Liver (tissue), 9 donors: ENCODE results near the gene RAPGEF4. TPM values are rescaled to one million over a fixed set of nuclear protein-coding genes. Genes with fewer than 3 reads are reported as not detected.

Experiments
- DNase-seq: peaks from one replicate; pipeline ENCODE4 v3.0.0-alpha.2; 2017; ENCODE audit warnings: low spot score
- H3K27ac ChIP-seq, 2 donors: one replicate each; pipeline ENCODE4 v1.7.0; 2013; ENCODE audit warnings: inconsistent platforms in 2 of 2, low read length in 2 of 2, control low read depth in 1 of 2, low read depth in 1 of 2, mild to moderate bottlenecking in 1 of 2
- H3K27me3 ChIP-seq, 4 donors: one replicate each; pipeline versions ENCODE4 v1.6.1 to v1.7.0; 2013; ENCODE audit warnings: low read length in 3 of 4, inconsistent platforms in 1 of 4, mild to moderate bottlenecking in 1 of 4, moderate library complexity in 1 of 4; ENCODE audit not compliant: control insufficient read depth in 4 of 4, insufficient read depth in 4 of 4
- H3K36me3 ChIP-seq, 4 donors: one replicate each; pipeline versions ENCODE4 v1.6.1 to v1.7.0; 2013; ENCODE audit warnings: low read length in 3 of 4, mild to moderate bottlenecking in 3 of 4, low read depth in 1 of 4, moderate library complexity in 1 of 4; ENCODE audit not compliant: control insufficient read depth in 4 of 4, insufficient read depth in 3 of 4
- H3K4me1 ChIP-seq, 4 donors: one replicate each; pipeline versions ENCODE4 v1.6.1 to v1.7.0; 2013; ENCODE audit warnings: low read length in 3 of 4, mild to moderate bottlenecking in 3 of 4, moderate library complexity in 1 of 4; ENCODE audit not compliant: control insufficient read depth in 4 of 4, insufficient read depth in 4 of 4
- H3K4me3 ChIP-seq, 3 donors: one replicate each; pipeline versions ENCODE4 v1.6.1 to v1.7.0; 2013; ENCODE audit warnings: low read length in 3 of 3, control low read depth in 1 of 3, low read depth in 1 of 3, mild to moderate bottlenecking in 1 of 3
- H3K9ac ChIP-seq, 2 donors: one replicate each; pipeline ENCODE4 v1.7.0; 2013; ENCODE audit warnings: low read length in 2 of 2, mild to moderate bottlenecking in 2 of 2, moderate library complexity in 2 of 2, control low read depth in 1 of 2, low read depth in 1 of 2
- H3K9me3 ChIP-seq, 4 donors: one replicate each; pipeline versions ENCODE4 v1.6.1 to v1.7.0; 2013; ENCODE audit warnings: low read length in 3 of 4; ENCODE audit not compliant: control insufficient read depth in 4 of 4
- ATF3 ChIP-seq: IDR thresholded peaks from 2 replicates; pipeline ENCODE4 v1.6.1; 2016; ENCODE audit warnings: antibody characterized with exemption
- CTCF ChIP-seq: fragments of 150-350 bp; IDR thresholded peaks from 2 replicates; pipeline ENCODE4 v1.5.1; 2017; ENCODE audit warnings: improper control_type of control experiment, low read depth, low read length; ENCODE audit not compliant: missing input control
- EGR1 ChIP-seq, 2 donors: IDR thresholded peaks; 2 replicates each; pipeline ENCODE4 v1.6.1; 2016 to 2018; ENCODE audit warnings: antibody characterized with exemption in 2 of 2, low read depth in 2 of 2
- FOXA1 ChIP-seq: IDR thresholded peaks from 2 replicates; pipeline ENCODE4 v1.6.1; 2016; ENCODE audit warnings: antibody characterized with exemption
- GABPA ChIP-seq, 2 donors: IDR thresholded peaks in 1 of 2; conservative IDR thresholded peaks in 1 of 2; 2 replicates each; pipeline ENCODE4 v1.6.1; 2016; ENCODE audit warnings: antibody characterized with exemption in 2 of 2, mild to moderate bottlenecking in 1 of 2, moderate library complexity in 1 of 2
- HNF4A ChIP-seq, 2 donors: conservative IDR thresholded peaks; 2 replicates each; pipeline ENCODE4 v1.6.1; 2016; ENCODE audit warnings: antibody characterized with exemption in 2 of 2, mild to moderate bottlenecking in 2 of 2
- HNF4G ChIP-seq: IDR thresholded peaks from 2 replicates; pipeline ENCODE4 v1.6.1; 2016; ENCODE audit warnings: antibody characterized with exemption
- JUND ChIP-seq, 2 donors: IDR thresholded peaks; 2 replicates each; pipeline ENCODE4 v1.6.1; 2016; ENCODE audit warnings: antibody characterized with exemption in 2 of 2
- NR2F2 ChIP-seq: IDR thresholded peaks from 2 replicates; pipeline ENCODE4 v1.6.1; 2016; ENCODE audit warnings: antibody characterized with exemption
- RAD21 ChIP-seq, 2 donors: IDR thresholded peaks; 2 replicates each; pipeline ENCODE4 v1.6.1; 2016; ENCODE audit warnings: antibody characterized with exemption in 2 of 2, mild to moderate bottlenecking in 2 of 2
- RXRA ChIP-seq, 2 donors: IDR thresholded peaks; 2 replicates each; pipeline ENCODE4 v1.6.1; 2017 to 2018; ENCODE audit warnings: antibody characterized with exemption in 2 of 2, mild to moderate bottlenecking in 1 of 2
- SP1 ChIP-seq: IDR thresholded peaks from 2 replicates; pipeline ENCODE4 v1.6.1; 2018; ENCODE audit warnings: antibody characterized with exemption, mild to moderate bottlenecking
- TAF1 ChIP-seq: conservative IDR thresholded peaks from 2 replicates; pipeline ENCODE4 v1.6.1; 2016; ENCODE audit warnings: antibody characterized with exemption, mild to moderate bottlenecking
- YY1 ChIP-seq: IDR thresholded peaks from 2 replicates; pipeline ENCODE4 v1.6.1; 2016; ENCODE audit warnings: antibody characterized with exemption, mild to moderate bottlenecking
- ZBTB33 ChIP-seq: IDR thresholded peaks from 2 replicates; pipeline ENCODE4 v1.6.1; 2016; ENCODE audit warnings: antibody characterized with exemption
- WGBS: extraction: QIAGEN DNeasy Blood & Tissue Kit; methylation state at CpG from one replicate; pipeline ENCODE4 v1.1.7; 2013; 5-methylcytosine and 5-hydroxymethylcytosine counted together
- polyA plus RNA-seq, 2 donors: library from polyadenylated mRNA; stranded (reverse) in 1 of 2; unstranded in 1 of 2; fragments of 200-250 nt in 1 of 2; fragments of >200 nt in 1 of 2; fragmentation: Nextera tagmentation in 1 of 2; extraction: Ambion mirVana in 1 of 2; gene quantifications; one replicate each; pipeline versions ENCODE4 v1.2.1 to v1.2.3, GENCODE V29; 2013 to 2015
- total RNA-seq, 2 donors: library from RNA; depleted of rRNA; stranded (reverse); fragments of >200 nt; gene quantifications; one replicate each; pipeline ENCODE4 v1.2.3, GENCODE V29; 2014
- TF ChIP-seq, protein P1 (sequence below): IDR thresholded peaks from 2 replicates; pipeline ENCODE4 v1.6.1; 2016; ENCODE audit warnings: antibody characterized with exemption, mild to moderate bottlenecking
- TF ChIP-seq, protein P2 (sequence below): IDR thresholded peaks from 2 replicates; pipeline ENCODE4 v1.6.1; 2016; ENCODE audit warnings: antibody characterized with exemption
- donor health status: healthy.
- donor health status: healthy.
- donor health status: healthy.
- donor health status: healthy.
- donor health status: healthy.

Gene RAPGEF4
- total and polyA plus RNA-seq, 4 donors: 1.5 to 18.2 (median 8.3) TPM

GRCh38 chr2:172972005-172972619, 236.5 kb downstream of the RAPGEF4 start (continued):
- no peak for TF ChIP-seq ZBTB33

DNA sequence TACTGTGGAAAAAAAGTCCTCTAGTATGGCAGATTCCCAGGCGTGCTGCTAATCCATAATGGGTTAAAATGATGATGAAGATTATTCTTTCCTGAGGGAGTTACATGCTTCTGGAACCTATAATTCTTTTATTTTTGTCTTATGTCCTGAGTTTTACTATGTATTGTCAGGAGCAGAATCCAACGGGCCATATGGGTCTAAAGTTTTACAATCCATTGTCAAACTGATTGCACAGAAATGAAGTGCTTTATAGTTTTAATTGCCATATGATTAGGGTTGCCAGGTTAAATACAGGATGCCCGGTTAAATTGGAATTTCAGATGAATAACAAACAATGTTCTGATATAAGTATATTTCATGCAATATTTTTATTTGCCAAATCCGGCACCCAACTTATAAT, 239.1 kb downstream of the RAPGEF4 start:
- H3K4me1 ChIP-seq: peaks cover 0 to 28% (median 3%) of the 10 kb centered on the region in 4 donors
- WGBS: 89% methylated on average over 4 of the region's 4 CpGs
- no peak overlapping the region for H3K27ac ChIP-seq
- no peaks in the 10 kb centered on the region for H3K27me3 ChIP-seq
- no peaks in the 10 kb centered on the region for H3K9me3 ChIP-seq
- DNase-seq: no peak
- TF ChIP-seq EGR1 (IDR thresholded peaks at IDR 0.05; ENCODE audit: low read depth in 2 of 2) (no peak), YY1 (no peak), HNF4G (no peak), ATF3 (no peak), FOXA1 (no peak), ZBTB33 (no peak), HNF4A (conservative IDR thresholded peaks at IDR 0.05) (no peak), CTCF (no peak), TAF1 (no peak), NR2F2 (no peak), SP1 (no peak), RXRA (IDR thresholded peaks at IDR 0.05) (no peak), JUND (IDR thresholded peaks at IDR 0.05) (no peak), GABPA (IDR thresholded peaks at IDR 0.05 in 1 of 2, conservative IDR thresholded peaks at IDR 0.05 in 1 of 2) (no peak), RAD21 (IDR thresholded peaks at IDR 0.05) (no peak)
- TF ChIP-seq, protein P1, sequence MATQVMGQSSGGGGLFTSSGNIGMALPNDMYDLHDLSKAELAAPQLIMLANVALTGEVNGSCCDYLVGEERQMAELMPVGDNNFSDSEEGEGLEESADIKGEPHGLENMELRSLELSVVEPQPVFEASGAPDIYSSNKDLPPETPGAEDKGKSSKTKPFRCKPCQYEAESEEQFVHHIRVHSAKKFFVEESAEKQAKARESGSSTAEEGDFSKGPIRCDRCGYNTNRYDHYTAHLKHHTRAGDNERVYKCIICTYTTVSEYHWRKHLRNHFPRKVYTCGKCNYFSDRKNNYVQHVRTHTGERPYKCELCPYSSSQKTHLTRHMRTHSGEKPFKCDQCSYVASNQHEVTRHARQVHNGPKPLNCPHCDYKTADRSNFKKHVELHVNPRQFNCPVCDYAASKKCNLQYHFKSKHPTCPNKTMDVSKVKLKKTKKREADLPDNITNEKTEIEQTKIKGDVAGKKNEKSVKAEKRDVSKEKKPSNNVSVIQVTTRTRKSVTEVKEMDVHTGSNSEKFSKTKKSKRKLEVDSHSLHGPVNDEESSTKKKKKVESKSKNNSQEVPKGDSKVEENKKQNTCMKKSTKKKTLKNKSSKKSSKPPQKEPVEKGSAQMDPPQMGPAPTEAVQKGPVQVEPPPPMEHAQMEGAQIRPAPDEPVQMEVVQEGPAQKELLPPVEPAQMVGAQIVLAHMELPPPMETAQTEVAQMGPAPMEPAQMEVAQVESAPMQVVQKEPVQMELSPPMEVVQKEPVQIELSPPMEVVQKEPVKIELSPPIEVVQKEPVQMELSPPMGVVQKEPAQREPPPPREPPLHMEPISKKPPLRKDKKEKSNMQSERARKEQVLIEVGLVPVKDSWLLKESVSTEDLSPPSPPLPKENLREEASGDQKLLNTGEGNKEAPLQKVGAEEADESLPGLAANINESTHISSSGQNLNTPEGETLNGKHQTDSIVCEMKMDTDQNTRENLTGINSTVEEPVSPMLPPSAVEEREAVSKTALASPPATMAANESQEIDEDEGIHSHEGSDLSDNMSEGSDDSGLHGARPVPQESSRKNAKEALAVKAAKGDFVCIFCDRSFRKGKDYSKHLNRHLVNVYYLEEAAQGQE: no peak
- TF ChIP-seq, protein P2, sequence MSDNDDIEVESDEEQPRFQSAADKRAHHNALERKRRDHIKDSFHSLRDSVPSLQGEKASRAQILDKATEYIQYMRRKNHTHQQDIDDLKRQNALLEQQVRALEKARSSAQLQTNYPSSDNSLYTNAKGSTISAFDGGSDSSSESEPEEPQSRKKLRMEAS: no peak
- H3K4me3 ChIP-seq: no peak overlapping the region
- no peaks in the 10 kb centered on the region for H3K36me3 ChIP-seq
- H3K9ac ChIP-seq: no peak overlapping the region
